Measurements from ENCODE around the gene KRT40. TPM values are rescaled to one million over a fixed set of nuclear protein-coding genes. Genes with fewer than 3 reads are reported as not detected.
A peak's percentile ranks its signal among the peaks of the same experiment; 100 is the strongest.

Gene KRT40
- total RNA-seq, 4 donors from 2014 or later = 0.21 TPM; not detected in 3

DNA sequence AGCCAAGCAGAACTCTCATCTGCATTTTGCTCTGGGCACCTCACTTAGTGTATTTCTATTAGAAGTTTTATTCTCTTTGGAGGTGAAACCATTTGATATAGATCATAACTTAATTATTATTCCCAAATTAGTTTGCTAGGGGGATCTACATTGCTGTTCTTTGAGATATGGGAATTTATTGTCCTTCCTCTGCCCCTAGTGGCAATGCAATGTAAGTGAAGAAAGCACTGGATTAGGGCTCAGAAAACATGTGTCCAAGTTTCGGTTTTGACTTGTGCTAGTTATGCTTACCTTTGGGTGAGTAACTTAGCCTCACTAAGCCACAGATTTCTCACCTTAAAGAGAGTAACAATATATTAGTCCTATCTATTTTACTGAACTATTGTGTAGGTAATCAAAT, 20.3 kb downstream of the KRT40 start:
- TF ChIP-seq POLR2A (IDR thresholded peaks at IDR 0.05) = no peak
- TF ChIP-seq, protein P1, sequence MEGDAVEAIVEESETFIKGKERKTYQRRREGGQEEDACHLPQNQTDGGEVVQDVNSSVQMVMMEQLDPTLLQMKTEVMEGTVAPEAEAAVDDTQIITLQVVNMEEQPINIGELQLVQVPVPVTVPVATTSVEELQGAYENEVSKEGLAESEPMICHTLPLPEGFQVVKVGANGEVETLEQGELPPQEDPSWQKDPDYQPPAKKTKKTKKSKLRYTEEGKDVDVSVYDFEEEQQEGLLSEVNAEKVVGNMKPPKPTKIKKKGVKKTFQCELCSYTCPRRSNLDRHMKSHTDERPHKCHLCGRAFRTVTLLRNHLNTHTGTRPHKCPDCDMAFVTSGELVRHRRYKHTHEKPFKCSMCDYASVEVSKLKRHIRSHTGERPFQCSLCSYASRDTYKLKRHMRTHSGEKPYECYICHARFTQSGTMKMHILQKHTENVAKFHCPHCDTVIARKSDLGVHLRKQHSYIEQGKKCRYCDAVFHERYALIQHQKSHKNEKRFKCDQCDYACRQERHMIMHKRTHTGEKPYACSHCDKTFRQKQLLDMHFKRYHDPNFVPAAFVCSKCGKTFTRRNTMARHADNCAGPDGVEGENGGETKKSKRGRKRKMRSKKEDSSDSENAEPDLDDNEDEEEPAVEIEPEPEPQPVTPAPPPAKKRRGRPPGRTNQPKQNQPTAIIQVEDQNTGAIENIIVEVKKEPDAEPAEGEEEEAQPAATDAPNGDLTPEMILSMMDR (IDR thresholded peaks at IDR 0.05) = peak in 3 of 4 experiments; percentile 32 to 48 (median 46)
- Histone ChIP-seq H3K4me1 (no peaks in the 10 kb centered on the region), H3K4me3 (no peak overlapping the region), H3K9me3 (no peaks in the 10 kb centered on the region), H3K27me3 (no peaks in the 10 kb centered on the region), H3K27ac (no peak overlapping the region), H3K36me3 (no peaks in the 10 kb centered on the region)
- DNase-seq = no peak
- intact Hi-C loops (cut with DNase I; ENCODE audit: low total_unique reads) = no loop called here

DNA sequence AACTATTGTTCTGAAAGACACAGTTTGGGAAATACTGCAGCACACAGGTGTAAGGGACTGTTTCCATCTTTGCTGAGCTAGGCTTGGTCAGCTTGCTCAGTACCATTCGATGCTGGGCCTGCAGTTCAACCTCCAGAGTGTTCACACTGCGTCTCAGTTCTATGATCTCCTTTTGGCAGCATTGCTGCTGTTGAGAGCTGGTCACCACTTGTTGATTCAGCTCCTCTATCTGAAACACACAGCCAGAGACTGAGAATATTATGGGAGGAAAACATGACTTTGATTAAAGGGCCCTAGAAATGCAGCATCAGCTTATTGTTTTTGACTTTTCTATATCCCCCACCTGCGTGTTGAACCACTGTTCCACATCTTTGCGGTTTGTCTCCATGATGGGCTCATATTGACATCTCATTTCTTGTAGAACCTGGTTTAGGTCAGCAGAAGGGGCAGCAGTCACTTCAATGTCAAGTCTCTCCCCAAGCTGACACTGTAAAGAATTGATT, 22.0 kb downstream of the KRT40 start:
- Histone ChIP-seq H3K27ac (no peak overlapping the region), H3K27me3 (no peaks in the 10 kb centered on the region), H3K36me3 (no peaks in the 10 kb centered on the region), H3K9me3 (no peaks in the 10 kb centered on the region), H3K4me3 (no peak overlapping the region), H3K4me1 (no peaks in the 10 kb centered on the region)
- intact Hi-C loops (cut with DNase I; ENCODE audit: low total_unique reads) = no loop called here
- no peak for DNase-seq
- TF ChIP-seq, protein P1 (IDR thresholded peaks at IDR 0.05) = no peak
- TF ChIP-seq POLR2A (IDR thresholded peaks at IDR 0.05) = no peak

DNA sequence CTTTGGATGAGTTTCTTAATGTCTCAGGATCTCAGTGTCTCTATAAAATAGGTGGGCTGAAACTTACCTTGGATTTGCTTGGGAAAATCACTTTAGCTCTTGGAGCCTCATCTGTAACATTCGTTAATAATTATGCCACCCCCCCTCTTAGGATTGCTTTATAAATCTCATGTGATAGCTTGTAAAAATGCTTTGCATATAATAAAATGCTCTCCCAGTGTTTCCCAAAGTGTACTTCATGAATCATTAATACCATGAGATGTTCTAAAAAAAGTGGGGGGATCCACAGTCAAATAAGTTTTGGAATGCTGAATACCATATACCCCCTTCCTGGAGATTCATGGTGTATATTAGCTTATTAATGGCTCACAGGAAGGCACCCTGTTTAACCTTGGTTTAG, 22.5 kb downstream of the KRT40 start:
- H3K27ac ChIP-seq = no peak overlapping the region
- TF ChIP-seq, protein P1 (IDR thresholded peaks at IDR 0.05) = no peak
- TF ChIP-seq POLR2A (IDR thresholded peaks at IDR 0.05) = no peak
- intact Hi-C loops (cut with DNase I; ENCODE audit: low total_unique reads) = no loop called here

DNA sequence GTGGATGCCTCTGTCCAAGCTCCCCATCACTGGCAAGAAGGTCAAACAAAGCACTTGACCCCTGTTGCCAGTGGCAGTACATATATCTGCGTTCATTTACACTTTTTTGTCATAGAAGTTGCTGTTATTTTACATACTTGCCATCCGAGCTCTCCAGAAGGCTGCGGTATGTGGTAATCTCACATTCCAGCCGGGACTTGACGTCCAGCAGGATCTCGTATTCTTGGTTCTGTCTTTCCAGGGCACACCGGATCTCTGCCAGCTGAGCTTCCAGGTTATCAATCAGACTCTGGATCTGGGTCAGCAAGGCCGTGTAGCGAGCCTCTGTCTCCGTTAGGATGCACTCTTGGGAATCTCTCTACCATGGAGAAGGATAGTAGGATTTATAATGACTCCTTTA, 24.0 kb downstream of the KRT40 start:
- H3K27me3 ChIP-seq = no peaks in the 10 kb centered on the region
- H3K9me3 ChIP-seq = no peaks in the 10 kb centered on the region
- H3K36me3 ChIP-seq = no peaks in the 10 kb centered on the region
- no peaks in the 10 kb centered on the region for H3K4me1 ChIP-seq
- TF ChIP-seq, protein P1 (IDR thresholded peaks at IDR 0.05) = no peak
- TF ChIP-seq POLR2A (IDR thresholded peaks at IDR 0.05) = no peak
- no peak overlapping the region for H3K27ac ChIP-seq
- H3K4me3 ChIP-seq = no peak overlapping the region
- intact Hi-C loops (cut with DNase I; ENCODE audit: low total_unique reads) = no loop called here
- no peak for DNase-seq

More for the DNA sequence above, 22.5 kb downstream of the KRT40 start:
- no peak for DNase-seq
- Histone ChIP-seq H3K4me3 (no peak overlapping the region), H3K27me3 (no peaks in the 10 kb centered on the region), H3K9me3 (no peaks in the 10 kb centered on the region), H3K4me1 (no peaks in the 10 kb centered on the region), H3K36me3 (no peaks in the 10 kb centered on the region)

DNA sequence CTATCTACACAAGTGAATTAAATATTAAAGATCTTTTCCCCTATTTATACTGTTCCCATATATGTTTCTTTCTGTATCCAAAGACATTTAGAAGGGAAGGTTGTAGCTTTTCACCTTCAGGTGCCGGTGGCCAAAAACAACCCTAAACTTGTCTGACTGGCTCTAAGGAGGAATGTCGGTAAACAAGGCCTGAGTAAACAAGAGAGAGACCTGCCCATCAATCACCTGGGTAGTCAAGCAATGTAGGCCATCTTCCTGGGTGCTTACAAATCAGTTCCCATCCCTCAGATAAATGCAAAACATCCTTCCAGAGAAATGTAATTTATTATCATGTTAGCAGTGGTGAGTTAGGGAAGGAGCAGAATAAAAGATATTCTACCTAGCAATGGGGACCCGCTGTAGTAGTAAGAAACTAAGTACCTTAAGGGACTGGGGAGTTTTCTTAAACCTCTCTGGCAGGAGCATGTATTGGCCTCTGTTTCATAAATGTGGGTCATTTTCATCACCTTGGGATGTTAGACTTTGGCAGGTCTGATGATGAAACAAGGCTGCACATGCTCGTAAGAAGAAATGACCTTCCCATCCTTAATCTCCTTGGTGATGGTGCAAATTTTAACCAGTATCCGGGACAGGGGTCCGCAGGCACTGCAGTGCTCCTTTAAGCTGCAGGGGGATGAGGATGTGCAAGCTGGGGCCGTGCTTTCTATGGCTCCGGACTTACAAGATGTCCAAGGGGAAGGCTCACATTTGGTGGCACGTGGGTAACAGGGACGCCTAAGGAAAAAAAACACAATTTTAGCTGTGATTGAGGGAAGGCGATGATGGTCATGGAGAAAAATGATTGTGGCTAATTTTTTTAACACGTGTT, 25.8 kb downstream of the KRT40 start:
- Histone ChIP-seq H3K27me3 (no peaks in the 10 kb centered on the region), H3K27ac (no peak overlapping the region), H3K36me3 (no peaks in the 10 kb centered on the region), H3K4me1 (no peaks in the 10 kb centered on the region), H3K9me3 (no peaks in the 10 kb centered on the region), H3K4me3 (no peak overlapping the region)
- TF ChIP-seq, protein P1 (IDR thresholded peaks at IDR 0.05) = no peak
- TF ChIP-seq POLR2A (IDR thresholded peaks at IDR 0.05) = no peak
- intact Hi-C loops (cut with DNase I; ENCODE audit: low total_unique reads) = no loop called here
- DNase-seq = no peak
